Measurements from ENCODE around the gene RBM7.

- TF ChIP-seq CTCF (IDR thresholded peaks at IDR 0.05) (no peak), POLR2A (IDR thresholded peaks at IDR 0.05) (no peak)
Measured at GRCh38 chr11:114358716-114359115, 41.8 kb upstream of the RBM7 start.
